HG03342 (cell line): ENCODE measurements around the gene INAFM2.
A peak's percentile ranks its signal among the peaks of the same experiment; 100 is the strongest.

ENCODE experiments used
- ATAC-seq: cut with Tn5 transposase; IDR thresholded peaks from one replicate; pipeline ENCODE4 v1.9.1; 2021; ENCODE audit warnings: mild to moderate bottlenecking, moderate library complexity; ENCODE audit not compliant: unreplicated experiment

The INAFM2 gene

DNA sequence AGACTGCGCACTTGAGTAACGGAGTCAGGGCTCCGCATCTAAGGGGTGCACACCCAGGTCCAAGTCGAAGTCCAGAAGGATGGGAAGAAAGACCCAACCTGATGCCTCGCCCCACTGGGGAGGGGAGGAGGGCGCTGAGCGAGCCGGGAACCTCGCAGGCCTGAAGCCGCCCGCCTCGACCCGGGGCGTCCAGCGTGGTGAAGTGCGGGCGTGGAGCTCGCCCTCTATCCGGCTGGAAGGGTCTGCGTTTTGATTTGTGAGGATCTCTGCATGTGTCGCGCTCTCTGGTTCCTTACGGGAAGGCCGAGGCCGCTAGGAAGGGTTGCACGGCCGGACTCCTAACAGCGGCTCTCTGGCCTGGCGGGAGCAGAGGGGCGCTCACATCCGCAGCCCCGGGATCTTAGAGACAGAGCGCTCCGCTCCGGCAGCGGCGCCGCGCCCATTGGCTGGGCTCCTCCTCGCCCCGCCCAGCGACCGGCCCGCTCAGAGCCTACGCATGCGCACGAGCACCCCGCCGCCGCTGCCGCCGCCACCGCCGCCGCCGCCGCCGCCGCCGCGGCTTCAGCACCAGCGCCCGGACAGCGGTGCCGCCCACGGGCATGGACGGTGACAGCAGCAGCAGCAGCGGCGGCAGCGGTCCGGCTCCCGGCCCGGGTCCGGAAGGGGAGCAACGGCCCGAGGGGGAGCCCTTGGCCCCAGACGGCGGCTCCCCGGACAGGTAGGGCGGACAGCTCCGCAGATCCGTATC, 34.4 kb downstream of the INAFM2 start, which contains the start of gene DISP2:
Gene DISP2 (plus strand): TSS at position 497 of the 748 bp plus-strand sequence. CDS start 103 bp downstream, at position 600.
- ATAC-seq, result peak; percentile 87

DNA sequence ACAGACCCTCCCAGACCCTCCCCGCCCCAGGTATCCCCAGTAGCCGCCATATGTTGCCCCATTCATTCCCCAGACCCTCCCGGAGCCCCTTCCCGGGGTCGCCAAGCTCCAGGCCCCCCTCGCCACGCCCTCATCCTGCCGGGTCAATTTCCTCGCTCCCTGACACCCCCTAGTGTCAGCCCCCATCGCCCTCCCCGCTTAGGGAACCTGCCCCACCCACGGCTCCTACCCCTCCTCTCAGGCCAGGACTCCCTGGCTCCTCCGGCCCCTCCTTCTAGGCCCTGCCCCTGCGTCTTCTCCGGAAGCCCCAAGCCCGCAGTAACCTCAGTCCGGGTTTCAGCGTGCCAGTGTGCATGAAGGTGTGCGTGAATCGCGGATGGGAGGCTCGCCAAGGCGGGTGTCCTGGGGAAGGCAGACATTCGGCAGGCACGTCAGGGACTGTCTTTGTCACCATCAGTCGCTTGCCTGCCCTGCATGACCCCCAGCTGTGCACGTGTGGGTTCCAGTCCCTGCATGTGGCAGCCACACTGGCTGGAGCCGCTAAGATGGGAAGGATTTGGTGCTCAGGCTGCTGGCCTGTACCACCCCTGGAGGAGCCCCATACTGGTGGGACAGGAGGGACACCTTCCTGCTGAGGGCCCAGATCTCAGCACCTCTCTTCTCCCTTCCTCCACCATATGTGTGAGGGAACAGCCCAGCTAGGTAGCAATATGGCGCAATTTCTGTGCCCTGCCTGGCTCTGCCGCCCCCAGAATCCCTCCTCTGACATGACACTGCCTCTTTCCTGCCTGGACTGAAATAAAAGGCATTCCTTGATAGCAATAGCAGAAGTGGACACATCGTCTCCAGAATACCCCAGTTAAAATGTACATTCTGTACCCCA, 35.2 kb downstream of the INAFM2 start:
- ATAC-seq, result no peak

DNA sequence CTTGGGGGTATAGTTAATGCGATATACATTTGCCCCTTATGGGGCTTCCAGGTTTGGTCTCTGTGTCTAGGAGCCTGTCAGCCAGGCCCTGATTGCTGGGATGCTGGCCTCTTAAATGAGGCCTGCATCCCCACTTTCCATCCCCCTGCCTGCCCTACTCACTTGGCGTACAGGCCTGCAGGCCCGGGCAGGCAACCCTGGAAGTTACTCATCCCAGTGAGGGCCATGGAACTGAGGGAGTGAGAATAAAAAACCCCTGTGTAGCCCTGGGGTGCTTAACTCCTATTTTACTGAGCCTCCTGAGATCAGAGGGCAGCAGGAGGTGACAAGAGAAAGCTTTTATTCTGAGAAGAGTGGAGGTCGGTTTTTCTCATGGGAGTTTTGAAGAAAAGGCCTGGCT, 36.5 kb downstream of the INAFM2 start:
- ATAC-seq, result no peak

DNA sequence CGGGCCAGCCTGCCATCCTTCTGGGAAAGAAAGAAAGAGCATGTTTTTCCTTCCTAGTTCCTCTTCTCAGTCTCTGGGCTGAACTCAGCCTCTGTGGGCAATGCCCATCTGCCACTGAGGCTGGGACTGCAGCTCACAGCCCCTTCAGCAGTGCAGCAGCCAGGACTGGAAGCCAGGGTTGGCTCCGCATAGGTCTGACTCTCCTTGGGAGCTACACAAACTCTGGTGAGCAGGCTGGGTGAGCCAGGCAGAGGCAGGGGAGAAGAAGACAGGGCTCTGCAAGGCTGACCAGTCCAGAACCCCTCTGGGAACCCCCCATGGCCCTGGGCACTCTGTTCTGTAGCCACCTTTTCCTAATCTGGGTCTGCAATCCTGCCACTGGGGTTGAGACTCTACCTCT, 38.1 kb downstream of the INAFM2 start:
- ATAC-seq, result no peak

DNA sequence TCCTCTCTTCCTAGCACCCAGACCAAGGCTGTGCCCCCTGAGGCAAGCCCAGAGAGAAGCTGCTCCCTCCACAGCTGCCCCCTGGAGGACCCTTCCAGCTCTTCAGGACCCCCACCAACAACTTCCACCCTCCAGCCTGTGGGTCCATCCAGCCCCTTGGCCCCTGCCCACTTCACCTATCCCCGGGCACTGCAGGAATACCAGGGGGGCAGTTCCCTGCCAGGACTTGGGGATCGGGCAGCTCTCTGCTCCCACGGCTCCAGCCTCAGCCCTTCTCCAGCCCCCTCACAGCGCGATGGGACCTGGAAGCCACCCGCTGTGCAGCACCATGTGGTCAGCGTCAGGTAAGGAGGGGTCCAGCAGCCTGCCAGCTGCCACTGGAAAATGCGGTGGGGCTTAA, 40.1 kb downstream of the INAFM2 start:
- no peak for ATAC-seq

DNA sequence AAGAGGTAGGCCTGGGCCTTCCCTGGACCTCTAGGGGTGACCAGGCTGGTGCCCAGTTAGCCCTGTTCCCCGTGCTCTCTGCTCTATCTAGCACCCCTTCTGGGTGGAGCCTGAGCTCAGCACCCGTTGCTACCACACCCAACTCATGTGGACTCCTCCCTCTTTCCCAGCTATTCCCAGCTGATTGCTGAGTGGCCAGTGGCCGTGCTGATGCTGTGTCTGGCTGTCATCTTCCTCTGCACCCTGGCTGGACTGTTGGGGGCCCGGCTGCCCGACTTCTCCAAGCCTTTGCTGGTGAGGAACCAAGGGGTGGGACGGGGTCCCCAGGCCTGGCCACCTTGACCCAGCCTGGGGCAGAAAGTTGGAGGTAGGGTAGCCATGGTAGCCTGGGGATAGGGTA, 40.8 kb downstream of the INAFM2 start:
- ATAC-seq, result no peak

DNA sequence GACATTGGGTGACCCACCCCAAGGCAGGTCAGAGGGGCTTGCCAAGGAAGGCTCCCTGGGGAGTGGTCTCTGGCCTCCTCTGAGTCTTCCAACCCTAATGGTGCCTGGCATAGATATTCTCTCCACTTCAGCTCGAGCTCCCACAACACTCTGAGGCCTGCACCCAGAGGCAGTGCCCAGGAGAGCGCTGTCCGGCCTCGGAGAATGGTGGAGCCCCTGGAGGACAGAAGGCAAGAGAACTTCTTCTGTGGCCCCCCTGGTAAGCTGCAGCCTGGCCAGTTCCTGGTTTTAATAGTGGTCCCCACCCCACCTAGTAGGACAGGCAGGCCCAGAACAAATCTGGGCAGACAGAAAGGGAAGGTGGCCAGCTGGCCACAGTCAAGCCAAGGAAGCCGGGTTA, 41.5 kb downstream of the INAFM2 start:
- ATAC-seq, result no peak

DNA sequence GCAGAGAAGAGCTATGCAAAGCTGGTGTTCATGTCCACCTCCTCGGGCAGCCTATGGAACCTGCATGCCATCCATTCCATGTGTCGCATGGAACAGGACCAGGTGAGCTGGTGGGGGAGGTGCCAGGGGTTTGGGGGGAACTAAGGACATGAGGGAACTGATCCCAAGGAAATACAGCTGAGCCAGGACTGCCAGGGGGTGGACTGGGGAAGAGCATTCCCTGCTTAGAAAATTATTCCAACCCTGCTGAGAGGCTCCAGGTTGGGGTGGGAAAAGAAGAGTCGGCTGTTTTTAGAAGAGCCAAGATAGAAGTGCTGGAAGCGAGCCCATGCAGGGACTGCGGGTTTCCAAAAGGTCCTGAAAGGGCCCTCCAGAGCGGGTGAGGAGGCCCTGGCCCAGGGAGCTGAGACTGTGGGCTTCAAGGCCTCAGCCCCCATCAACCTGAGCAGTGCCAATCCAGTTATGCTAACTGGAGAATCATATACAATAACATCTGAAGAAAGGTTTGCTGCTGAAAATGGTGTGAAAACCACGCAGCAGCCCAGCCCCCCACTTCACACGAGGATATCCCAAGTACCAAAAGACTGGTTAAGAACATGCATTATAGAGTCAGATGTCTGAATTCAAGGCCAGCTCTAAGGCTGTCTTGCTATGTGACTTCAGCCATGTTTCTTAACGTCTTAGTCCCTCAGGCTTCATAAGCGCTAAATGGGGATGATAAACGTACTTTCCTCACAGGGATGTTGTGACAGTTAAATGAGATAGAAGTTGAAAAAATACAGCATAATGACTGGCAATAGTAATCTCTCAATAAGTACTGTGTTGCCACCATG, 42.3 kb downstream of the INAFM2 start:
- ATAC-seq, result no peak

DNA sequence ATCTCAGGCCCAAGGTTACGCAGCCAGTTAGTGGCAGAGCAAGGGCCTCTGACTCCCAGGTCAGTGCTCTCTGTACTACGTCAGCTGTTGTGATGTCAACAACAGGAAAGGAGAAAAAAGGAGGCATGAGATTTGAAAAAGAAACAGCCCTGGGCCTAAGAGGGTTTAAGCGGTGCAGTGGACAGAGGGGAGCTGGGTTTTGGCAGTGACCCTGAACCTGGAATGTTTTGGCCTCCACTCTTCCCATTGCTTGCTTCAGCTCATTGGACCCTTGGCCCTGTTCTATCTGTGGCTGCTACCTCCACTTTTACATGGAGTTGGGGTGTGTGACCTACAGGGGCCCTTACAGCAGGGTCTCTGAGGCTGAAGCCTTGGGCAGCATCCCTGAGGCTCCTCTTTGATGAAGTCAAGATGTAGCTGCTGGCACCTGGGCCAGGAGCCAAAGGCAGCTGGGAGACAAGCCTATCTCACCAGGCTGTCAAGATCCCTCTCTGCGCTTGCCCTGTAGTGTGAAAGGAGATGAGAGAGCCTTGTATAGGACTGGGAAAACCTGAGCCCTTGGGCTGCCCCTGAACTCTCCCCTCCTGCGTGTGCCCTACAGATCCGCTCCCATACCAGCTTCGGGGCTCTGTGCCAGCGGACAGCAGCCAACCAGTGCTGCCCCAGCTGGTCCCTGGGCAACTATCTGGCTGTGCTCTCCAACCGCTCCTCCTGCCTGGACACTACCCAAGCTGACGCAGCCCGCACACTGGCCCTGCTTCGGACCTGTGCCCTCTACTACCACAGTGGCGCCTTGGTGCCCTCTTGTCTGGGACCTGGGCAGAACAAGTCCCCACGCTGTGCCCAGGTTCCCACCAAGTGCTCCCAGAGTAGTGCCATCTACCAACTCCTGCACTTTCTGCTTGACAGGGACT, 43.2 kb downstream of the INAFM2 start:
- no peak for ATAC-seq

DNA sequence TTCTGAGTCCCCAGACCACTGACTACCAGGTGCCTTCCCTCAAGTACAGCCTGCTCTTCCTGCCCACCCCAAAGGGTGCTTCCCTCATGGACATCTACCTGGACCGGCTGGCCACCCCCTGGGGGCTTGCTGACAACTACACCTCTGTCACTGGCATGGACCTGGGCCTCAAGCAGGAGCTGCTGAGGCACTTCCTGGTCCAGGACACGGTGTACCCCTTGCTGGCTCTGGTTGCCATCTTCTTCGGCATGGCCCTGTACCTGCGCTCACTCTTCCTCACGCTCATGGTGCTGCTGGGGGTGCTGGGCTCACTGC, 43.8 kb downstream of the INAFM2 start:
- ATAC-seq, result no peak

DNA sequence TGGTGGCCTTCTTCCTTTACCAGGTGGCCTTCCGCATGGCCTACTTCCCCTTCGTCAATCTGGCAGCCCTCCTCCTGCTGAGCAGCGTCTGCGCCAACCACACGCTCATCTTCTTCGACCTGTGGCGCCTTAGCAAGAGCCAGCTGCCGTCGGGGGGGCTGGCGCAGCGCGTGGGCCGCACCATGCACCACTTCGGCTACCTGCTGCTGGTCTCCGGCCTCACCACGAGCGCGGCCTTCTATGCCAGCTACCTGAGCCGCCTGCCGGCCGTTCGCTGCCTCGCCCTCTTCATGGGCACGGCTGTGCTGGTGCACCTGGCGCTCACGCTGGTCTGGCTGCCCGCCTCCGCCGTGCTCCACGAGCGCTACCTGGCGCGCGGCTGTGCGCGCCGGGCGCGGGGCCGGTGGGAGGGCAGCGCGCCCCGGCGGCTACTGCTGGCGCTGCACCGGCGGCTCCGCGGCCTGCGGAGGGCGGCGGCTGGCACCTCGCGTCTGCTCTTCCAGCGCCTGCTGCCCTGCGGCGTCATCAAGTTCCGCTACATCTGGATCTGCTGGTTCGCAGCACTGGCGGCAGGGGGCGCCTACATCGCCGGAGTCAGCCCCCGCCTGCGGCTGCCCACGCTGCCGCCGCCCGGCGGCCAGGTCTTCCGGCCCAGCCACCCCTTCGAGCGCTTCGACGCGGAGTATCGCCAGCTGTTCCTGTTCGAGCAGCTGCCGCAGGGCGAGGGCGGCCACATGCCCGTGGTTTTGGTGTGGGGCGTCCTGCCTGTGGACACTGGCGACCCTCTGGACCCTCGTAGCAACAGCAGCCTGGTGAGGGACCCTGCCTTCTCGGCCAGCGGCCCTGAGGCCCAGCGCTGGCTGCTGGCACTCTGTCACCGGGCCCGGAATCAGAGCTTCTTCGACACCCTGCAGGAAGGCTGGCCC, 44.5 kb downstream of the INAFM2 start:
- peak; percentile 84 for ATAC-seq

DNA sequence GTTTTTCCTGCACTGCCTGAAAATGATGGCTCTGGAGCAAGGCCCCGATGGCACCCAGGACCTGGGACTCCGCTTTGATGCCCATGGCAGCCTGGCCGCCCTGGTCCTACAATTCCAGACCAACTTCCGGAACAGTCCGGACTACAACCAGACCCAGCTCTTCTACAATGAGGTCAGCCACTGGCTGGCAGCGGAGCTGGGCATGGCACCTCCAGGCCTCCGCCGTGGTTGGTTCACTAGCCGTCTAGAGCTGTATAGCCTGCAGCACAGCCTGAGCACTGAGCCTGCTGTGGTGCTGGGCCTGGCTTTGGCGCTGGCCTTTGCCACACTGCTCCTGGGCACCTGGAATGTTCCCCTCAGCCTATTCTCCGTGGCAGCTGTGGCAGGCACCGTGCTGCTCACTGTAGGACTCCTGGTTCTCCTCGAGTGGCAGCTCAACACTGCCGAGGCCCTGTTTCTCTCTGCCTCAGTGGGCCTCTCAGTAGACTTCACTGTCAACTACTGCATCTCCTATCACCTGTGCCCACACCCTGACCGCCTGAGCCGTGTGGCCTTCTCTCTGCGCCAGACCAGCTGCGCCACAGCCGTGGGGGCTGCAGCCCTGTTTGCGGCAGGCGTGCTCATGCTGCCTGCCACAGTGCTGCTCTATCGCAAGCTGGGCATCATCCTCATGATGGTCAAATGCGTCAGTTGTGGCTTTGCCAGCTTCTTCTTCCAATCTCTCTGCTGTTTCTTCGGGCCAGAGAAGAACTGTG, 45.4 kb downstream of the INAFM2 start:
- no peak for ATAC-seq

DNA sequence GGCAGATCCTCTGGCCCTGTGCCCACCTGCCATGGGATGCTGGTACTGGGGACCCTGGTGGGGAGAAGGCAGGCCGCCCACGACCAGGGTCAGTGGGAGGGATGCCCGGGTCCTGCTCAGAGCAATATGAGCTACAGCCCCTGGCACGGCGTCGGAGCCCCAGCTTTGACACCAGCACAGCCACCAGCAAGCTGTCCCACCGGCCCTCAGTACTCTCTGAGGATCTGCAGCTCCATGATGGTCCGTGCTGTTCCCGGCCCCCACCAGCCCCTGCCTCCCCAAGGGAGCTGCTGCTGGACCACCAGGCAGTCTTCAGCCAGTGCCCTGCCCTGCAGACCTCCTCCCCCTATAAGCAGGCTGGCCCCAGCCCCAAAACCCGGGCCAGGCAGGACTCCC, 46.0 kb downstream of the INAFM2 start:
- no peak for ATAC-seq

DNA sequence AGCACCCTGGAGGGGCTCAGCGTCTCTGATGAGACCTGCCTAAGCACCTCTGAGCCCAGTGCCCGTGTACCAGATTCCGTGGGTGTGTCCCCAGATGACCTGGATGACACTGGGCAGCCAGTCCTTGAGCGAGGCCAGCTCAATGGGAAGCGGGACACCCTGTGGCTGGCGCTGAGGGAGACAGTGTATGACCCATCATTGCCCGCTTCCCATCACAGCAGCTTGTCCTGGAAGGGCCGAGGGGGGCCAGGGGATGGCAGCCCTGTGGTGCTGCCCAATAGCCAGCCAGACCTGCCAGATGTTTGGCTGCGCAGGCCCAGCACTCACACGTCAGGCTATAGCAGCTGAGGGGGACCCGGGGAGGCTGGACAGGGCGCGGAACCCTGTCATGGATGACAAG, 46.5 kb downstream of the INAFM2 start:
- ATAC-seq, result no peak

DNA sequence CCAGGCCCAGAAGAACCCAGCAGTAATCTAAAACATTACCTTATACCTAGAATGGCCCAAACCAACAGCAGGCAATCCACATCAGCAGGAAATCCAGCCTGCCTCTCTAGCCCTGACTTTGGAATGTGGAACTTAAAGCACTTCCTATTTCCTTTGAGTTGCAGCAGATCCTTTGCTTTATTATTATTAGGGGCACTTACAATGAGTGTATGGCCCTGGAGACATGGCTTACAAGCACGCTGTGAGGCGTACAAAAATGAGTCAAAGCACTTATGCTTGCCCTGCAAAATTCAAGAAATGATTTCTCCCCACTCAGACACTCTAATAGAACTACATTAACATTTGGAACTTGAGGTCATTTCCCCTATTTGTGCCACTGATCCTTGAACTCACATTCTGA, 49.5 kb downstream of the INAFM2 start:
- ATAC-seq, result no peak
